Measurements from ENCODE around the gene NOMO2.
"Not testable (repeated sequence)": the region's sequence is repeated elsewhere in the genome, so short reads cannot be mapped to it uniquely, and the experiment has no call there.

NOMO2 gene

GRCh38 chr16:18544232-18545081, 17.4 kb downstream of the NOMO2 start:
- not testable (repeated sequence) for H3K9ac ChIP-seq (ENCODE audit: low read length); H3K9me3 ChIP-seq (ENCODE audit: insufficient read depth, low read length); H4K20me1 ChIP-seq (ENCODE audit: low read depth, low read length); H3K27ac ChIP-seq (ENCODE audit: low read depth, low read length); H3K4me2 ChIP-seq (ENCODE audit: low read depth, low read length, poor library complexity, severe bottlenecking); H3K79me2 ChIP-seq (ENCODE audit: insufficient read depth, low read length); H3K9me2 ChIP-seq (replicated peaks; ENCODE audit: insufficient read depth, low read length); H3K36me3 ChIP-seq (ENCODE audit: low read length); H3K4me3 ChIP-seq (ENCODE audit: insufficient read depth, low read length, poor library complexity, severe bottlenecking); H2AFZ ChIP-seq (ENCODE audit: low read depth, low read length, severe bottlenecking); H3F3A ChIP-seq (ENCODE audit: insufficient read depth); H3K27me3 ChIP-seq (ENCODE audit: low read length)

- not testable (repeated sequence) for H4K20me1 ChIP-seq (ENCODE audit: low read depth, low read length); H2AFZ ChIP-seq (ENCODE audit: low read depth, low read length, severe bottlenecking); H3K27me3 ChIP-seq (ENCODE audit: low read length); H3K9ac ChIP-seq (ENCODE audit: low read length); H3K9me3 ChIP-seq (ENCODE audit: insufficient read depth, low read length); H3K9me2 ChIP-seq (replicated peaks; ENCODE audit: insufficient read depth, low read length); H3K27ac ChIP-seq (ENCODE audit: low read depth, low read length); H3F3A ChIP-seq (ENCODE audit: insufficient read depth); H3K79me2 ChIP-seq (ENCODE audit: insufficient read depth, low read length); H3K4me3 ChIP-seq (ENCODE audit: insufficient read depth, low read length, poor library complexity, severe bottlenecking); H3K4me2 ChIP-seq (ENCODE audit: low read depth, low read length, poor library complexity, severe bottlenecking); H3K36me3 ChIP-seq (ENCODE audit: low read length)
These were observed 20.0 kb downstream of the NOMO2 start for GRCh38 chr16:18541912-18542311.

GRCh38 chr16:18537004-18537403, 24.9 kb downstream of the NOMO2 start:
- not testable (repeated sequence) for H3K79me2 ChIP-seq (ENCODE audit: insufficient read depth, low read length); H3K9me3 ChIP-seq (ENCODE audit: insufficient read depth, low read length); H3K27me3 ChIP-seq (ENCODE audit: low read length); H4K20me1 ChIP-seq (ENCODE audit: low read depth, low read length); H3K27ac ChIP-seq (ENCODE audit: low read depth, low read length); H2AFZ ChIP-seq (ENCODE audit: low read depth, low read length, severe bottlenecking); H3K4me3 ChIP-seq (ENCODE audit: insufficient read depth, low read length, poor library complexity, severe bottlenecking); H3K9ac ChIP-seq (ENCODE audit: low read length); H3K36me3 ChIP-seq (ENCODE audit: low read length); H3K4me2 ChIP-seq (ENCODE audit: low read depth, low read length, poor library complexity, severe bottlenecking); H3F3A ChIP-seq (ENCODE audit: insufficient read depth); H3K9me2 ChIP-seq (replicated peaks; ENCODE audit: insufficient read depth, low read length)

- not testable (repeated sequence) for H3F3A ChIP-seq (ENCODE audit: insufficient read depth); H3K9me2 ChIP-seq (replicated peaks; ENCODE audit: insufficient read depth, low read length)
These were observed 26.3 kb downstream of the NOMO2 start for GRCh38 chr16:18535519-18536168.

GRCh38 chr16:18534308-18534707, 27.6 kb downstream of the NOMO2 start:
- not testable (repeated sequence) for H3K4me3 ChIP-seq (ENCODE audit: insufficient read depth, low read length, poor library complexity, severe bottlenecking); H3K36me3 ChIP-seq (ENCODE audit: low read length); H3K4me2 ChIP-seq (ENCODE audit: low read depth, low read length, poor library complexity, severe bottlenecking); H3K9me2 ChIP-seq (replicated peaks; ENCODE audit: insufficient read depth, low read length); H3K79me2 ChIP-seq (ENCODE audit: insufficient read depth, low read length); H4K20me1 ChIP-seq (ENCODE audit: low read depth, low read length); H3K9ac ChIP-seq (ENCODE audit: low read length); H2AFZ ChIP-seq (ENCODE audit: low read depth, low read length, severe bottlenecking); H3K27ac ChIP-seq (ENCODE audit: low read depth, low read length); H3F3A ChIP-seq (ENCODE audit: insufficient read depth); H3K9me3 ChIP-seq (ENCODE audit: insufficient read depth, low read length); H3K27me3 ChIP-seq (ENCODE audit: low read length)

More at GRCh38 chr16:18535519-18536168, 26.3 kb downstream of the NOMO2 start:
- not testable (repeated sequence) for H2AFZ ChIP-seq (ENCODE audit: low read depth, low read length, severe bottlenecking); H4K20me1 ChIP-seq (ENCODE audit: low read depth, low read length); H3K79me2 ChIP-seq (ENCODE audit: insufficient read depth, low read length); H3K4me3 ChIP-seq (ENCODE audit: insufficient read depth, low read length, poor library complexity, severe bottlenecking); H3K9ac ChIP-seq (ENCODE audit: low read length); H3K27me3 ChIP-seq (ENCODE audit: low read length); H3K9me3 ChIP-seq (ENCODE audit: insufficient read depth, low read length); H3K4me2 ChIP-seq (ENCODE audit: low read depth, low read length, poor library complexity, severe bottlenecking); H3K36me3 ChIP-seq (ENCODE audit: low read length); H3K27ac ChIP-seq (ENCODE audit: low read depth, low read length)

- not testable (repeated sequence) for H3K4me2 ChIP-seq (ENCODE audit: low read depth, low read length, poor library complexity, severe bottlenecking); H3K9ac ChIP-seq (ENCODE audit: low read length); H3F3A ChIP-seq (ENCODE audit: insufficient read depth); H3K9me2 ChIP-seq (replicated peaks; ENCODE audit: insufficient read depth, low read length); H3K36me3 ChIP-seq (ENCODE audit: low read length); H2AFZ ChIP-seq (ENCODE audit: low read depth, low read length, severe bottlenecking); H3K79me2 ChIP-seq (ENCODE audit: insufficient read depth, low read length); H3K27ac ChIP-seq (ENCODE audit: low read depth, low read length); H4K20me1 ChIP-seq (ENCODE audit: low read depth, low read length); H3K27me3 ChIP-seq (ENCODE audit: low read length); H3K4me3 ChIP-seq (ENCODE audit: insufficient read depth, low read length, poor library complexity, severe bottlenecking); H3K9me3 ChIP-seq (ENCODE audit: insufficient read depth, low read length)
These were observed 30.6 kb downstream of the NOMO2 start for GRCh38 chr16:18531323-18531722.

GRCh38 chr16:18530329-18530728, 31.6 kb downstream of the NOMO2 start:
- H3F3A ChIP-seq (ENCODE audit: insufficient read depth); H3K4me2 ChIP-seq (ENCODE audit: low read depth, low read length, poor library complexity, severe bottlenecking); H4K20me1 ChIP-seq (ENCODE audit: low read depth, low read length); H3K9me3 ChIP-seq (ENCODE audit: insufficient read depth, low read length); H3K27me3 ChIP-seq (ENCODE audit: low read length); H3K79me2 ChIP-seq (ENCODE audit: insufficient read depth, low read length); H3K9me2 ChIP-seq (replicated peaks; ENCODE audit: insufficient read depth, low read length); H3K36me3 ChIP-seq (ENCODE audit: low read length); H2AFZ ChIP-seq (ENCODE audit: low read depth, low read length, severe bottlenecking); H3K4me3 ChIP-seq (ENCODE audit: insufficient read depth, low read length, poor library complexity, severe bottlenecking); H3K9ac ChIP-seq (ENCODE audit: low read length); H3K27ac ChIP-seq (ENCODE audit: low read depth, low read length): not testable (repeated sequence)

- not testable (repeated sequence) for H3K9ac ChIP-seq (ENCODE audit: low read length); H3K27me3 ChIP-seq (ENCODE audit: low read length); H3K36me3 ChIP-seq (ENCODE audit: low read length); H4K20me1 ChIP-seq (ENCODE audit: low read depth, low read length); H2AFZ ChIP-seq (ENCODE audit: low read depth, low read length, severe bottlenecking); H3K27ac ChIP-seq (ENCODE audit: low read depth, low read length); H3K9me3 ChIP-seq (ENCODE audit: insufficient read depth, low read length); H3K9me2 ChIP-seq (replicated peaks; ENCODE audit: insufficient read depth, low read length); H3K4me2 ChIP-seq (ENCODE audit: low read depth, low read length, poor library complexity, severe bottlenecking); H3K79me2 ChIP-seq (ENCODE audit: insufficient read depth, low read length); H3F3A ChIP-seq (ENCODE audit: insufficient read depth); H3K4me3 ChIP-seq (ENCODE audit: insufficient read depth, low read length, poor library complexity, severe bottlenecking)
These were observed 35.4 kb downstream of the NOMO2 start for GRCh38 chr16:18526547-18526946.
